HCT116 (cell line): ENCODE measurements around the gene RGS19. TPM values are rescaled to one million over a fixed set of nuclear protein-coding genes. Genes with fewer than 3 reads are reported as not detected.

Source experiments
- ATAC-seq: fragments of 200-7000 bp; cut with Tn5 transposase; 2 replicates; pipeline ENCODE4 v1.9.1; 2020; ENCODE audit warnings: mild to moderate bottlenecking, moderate library complexity
- BruUV-seq: library from RNA; stranded (reverse); fragments of 400-500 nt; replicated peaks from 2 replicates; lab custom pipeline; 2021; lab: Mats Ljungman, UMichigan
- CTCF ChIA-PET: fragments of 300-600 bp; sonication (Branson Sonifier 250); formaldehyde crosslinking; loops from one replicate; lab custom pipeline; 2021; ENCODE audit warnings: antibody characterized with exemption; lab: Charles Lee
- POLR2A ChIA-PET: fragments of 300-600, 350-600 bp; sonication (Branson Sonifier 250); formaldehyde crosslinking; loops from one replicate; lab custom pipeline; 2021; ENCODE audit warnings: antibody characterized with exemption; lab: Charles Lee
- RAD21 ChIA-PET, 2 experiments: fragments of 300-600 bp; sonication (Branson Sonifier 250); formaldehyde crosslinking; loops; one replicate each; lab custom pipeline; 2023; ENCODE audit warnings: low total read pairs in 2 of 2; ENCODE audit not compliant: uncharacterized antibody in 2 of 2, unreplicated experiment in 2 of 2, low non-redundant PET in 1 of 2; lab: Charles Lee
- DNase-seq: peaks from one replicate; pipeline ENCODE4 v3.0.0-alpha.2; 2010; ENCODE audit warnings: low read depth, low spot score
- H2AFZ ChIP-seq: fragments of 200-600 bp; shearing (Covaris generic), sonication (generic); 2 replicates; pipeline ENCODE4 v1.6.1; 2017; ENCODE audit warnings: low read depth, mixed run types, mixed read lengths, antibody characterized with exemption, low read length; ENCODE audit not compliant: poor library complexity, severe bottlenecking
- H3K27ac ChIP-seq: 2 replicates; pipeline ENCODE4 v1.5.1; 2012; ENCODE audit warnings: low read depth, low read length
- H3K27me3 ChIP-seq: fragments of 200-600 bp; sonication (generic); 2 replicates; pipeline ENCODE4 v1.6.1; 2016; ENCODE audit warnings: mixed run types, low read length, mixed read lengths; ENCODE audit not compliant: insufficient read depth
- H3K36me3 ChIP-seq, 2 experiments: fragments of 200-500 bp in 1 of 2; fragments of 200-600 bp in 1 of 2; sonication (Bioruptor generic) in 1 of 2; sonication (generic) in 1 of 2; 2 replicates each; pipeline versions ENCODE4 v1.5.1 to v1.6.1; 2014 to 2016; ENCODE audit warnings: low read length in 2 of 2, inconsistent platforms in 1 of 2, mixed read lengths in 1 of 2, mixed run types in 1 of 2; ENCODE audit not compliant: insufficient read depth in 2 of 2, control insufficient read depth in 1 of 2
- H3K4me1 ChIP-seq, 2 experiments: fragments of 200-600 bp in 1 of 2; sonication (generic) in 1 of 2; 2 replicates each; pipeline versions ENCODE4 v1.5.1 to v1.6.1; 2012 to 2017; ENCODE audit warnings: low read length in 2 of 2, inconsistent platforms in 1 of 2, mild to moderate bottlenecking in 1 of 2, mixed read lengths in 1 of 2, mixed run types in 1 of 2, moderate library complexity in 1 of 2; ENCODE audit not compliant: insufficient read depth in 2 of 2, control insufficient read depth in 1 of 2
- H3K4me2 ChIP-seq: fragments of 200-600 bp; sonication (generic); 2 replicates; pipeline ENCODE4 v1.6.1; 2017; ENCODE audit warnings: mixed run types, low read length, mixed read lengths
- H3K4me3 ChIP-seq, 2 experiments: fragments of 200-600 bp in 1 of 2; sonication (generic) in 1 of 2; replicated peaks in 1 of 2; 2 replicates each; pipeline ENCODE4 v1.5.1; 2011 to 2016; ENCODE audit warnings: low read length in 2 of 2, control low read depth in 1 of 2, low read depth in 1 of 2, mild to moderate bottlenecking in 1 of 2, mixed read lengths in 1 of 2, mixed run types in 1 of 2
- H3K79me2 ChIP-seq: fragments of 200-600 bp; sonication (generic); 2 replicates; pipeline ENCODE4 v1.6.1; 2017; ENCODE audit warnings: mild to moderate bottlenecking, mixed run types, low read length, moderate library complexity, mixed read lengths; ENCODE audit not compliant: insufficient read depth
- H3K9ac ChIP-seq: fragments of 200-600 bp; sonication (generic); 2 replicates; pipeline ENCODE4 v1.6.1; 2016; ENCODE audit warnings: low read length, mixed read lengths
- H3K9me2 ChIP-seq: fragments of 200-600 bp; sonication (generic), shearing (Covaris generic); 2 replicates; pipeline ENCODE4 v1.6.1; 2017; ENCODE audit warnings: mixed run types, mild to moderate bottlenecking, moderate library complexity; ENCODE audit not compliant: insufficient read depth
- H3K9me3 ChIP-seq, 2 experiments: fragments of 200-500 bp in 1 of 2; fragments of 200-600 bp in 1 of 2; sonication (Bioruptor generic) in 1 of 2; sonication (generic) in 1 of 2; 2 replicates each; pipeline ENCODE4 v1.6.1; 2014 to 2017; ENCODE audit warnings: low read length in 2 of 2, mixed read lengths in 2 of 2, inconsistent platforms in 1 of 2, low read depth in 1 of 2, mild to moderate bottlenecking in 1 of 2, mixed run types in 1 of 2, moderate library complexity in 1 of 2; ENCODE audit not compliant: control insufficient read depth in 1 of 2, insufficient read depth in 1 of 2
- H4K20me1 ChIP-seq: fragments of 200-600 bp; sonication (generic), shearing (Covaris generic); 2 replicates; pipeline ENCODE4 v1.6.1; 2017; ENCODE audit warnings: mixed run types, mild to moderate bottlenecking, moderate library complexity; ENCODE audit not compliant: insufficient read depth
- CEBPB ChIP-seq: IDR thresholded peaks from 2 replicates; pipeline ENCODE4 v1.6.1; 2012; ENCODE audit warnings: low read depth
- EGR1 ChIP-seq: IDR thresholded peaks from 2 replicates; pipeline ENCODE4 v1.6.1; 2012; ENCODE audit warnings: low read depth
- SRF ChIP-seq: IDR thresholded peaks from 2 replicates; pipeline ENCODE4 v1.6.1; 2012; ENCODE audit warnings: low read depth
- TCF7L2 ChIP-seq: IDR thresholded peaks from 2 replicates; pipeline ENCODE4 v1.7.0; 2011; ENCODE audit warnings: borderline replicate concordance, inconsistent platforms; ENCODE audit not compliant: insufficient read depth, insufficient read length; ENCODE audit errors: extremely low read depth
- intact Hi-C: fragments of 100-400 bp; cut with micrococcal nuclease; formaldehyde crosslinking; loops from 2 replicates; pipeline ENCODE4 v1.10.0; 2022
- total RNA-seq: library from RNA; stranded (reverse); gene quantifications from one replicate; pipeline ENCODE4 v1.2.1, GENCODE V29; 2021; ENCODE audit not compliant: unreplicated experiment
- TF ChIP-seq, protein P1 (sequence below), 3 experiments: fragments of 200-600 bp in 1 of 3; sonication (generic) in 1 of 3; IDR thresholded peaks in 2 of 3; conservative IDR thresholded peaks in 1 of 3; 2 replicates each; pipeline ENCODE4 v1.5.1; 2012 to 2017; ENCODE audit warnings: low read depth in 2 of 3, low read length in 2 of 3, antibody characterized with exemption in 1 of 3, borderline replicate concordance in 1 of 3, control low read depth in 1 of 3, mild to moderate bottlenecking in 1 of 3, mixed read lengths in 1 of 3, mixed run types in 1 of 3, moderate library complexity in 1 of 3; ENCODE audit not compliant: insufficient read depth in 1 of 3

The RGS19 gene
- total RNA-seq, 1 experiment from 2014 or later, result 21.4 TPM

DNA sequence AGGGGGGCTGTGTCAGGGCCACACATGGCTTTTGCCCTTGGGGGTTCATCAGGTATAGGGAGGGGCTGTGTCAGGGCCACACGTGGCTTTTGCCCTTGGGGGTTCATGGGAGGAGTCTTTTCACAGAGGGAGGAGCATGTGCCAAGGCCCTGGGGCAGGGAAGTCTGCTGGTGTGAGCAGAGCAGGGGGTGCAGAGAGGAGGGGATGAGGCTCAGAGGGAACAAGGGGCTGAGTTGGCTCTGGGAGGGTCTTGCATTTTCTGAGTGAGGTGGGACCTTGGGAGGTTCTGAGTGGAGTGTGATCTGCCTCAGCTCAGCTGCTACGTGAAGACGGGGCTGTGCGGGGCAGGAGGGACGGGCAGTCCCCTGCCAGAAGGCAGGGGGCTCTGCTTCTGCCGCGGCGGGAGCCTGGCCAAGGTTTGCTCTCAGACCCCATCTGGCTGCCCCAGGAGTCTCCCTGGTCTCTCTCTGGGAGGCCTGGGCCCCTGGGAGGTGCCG is 23.9 kb downstream of the RGS19 start (continued):
- TF ChIP-seq CEBPB (no peak), SRF (no peak), TCF7L2 (no peak)
- TF ChIP-seq, all 23 proteins: peak for 0

DNA sequence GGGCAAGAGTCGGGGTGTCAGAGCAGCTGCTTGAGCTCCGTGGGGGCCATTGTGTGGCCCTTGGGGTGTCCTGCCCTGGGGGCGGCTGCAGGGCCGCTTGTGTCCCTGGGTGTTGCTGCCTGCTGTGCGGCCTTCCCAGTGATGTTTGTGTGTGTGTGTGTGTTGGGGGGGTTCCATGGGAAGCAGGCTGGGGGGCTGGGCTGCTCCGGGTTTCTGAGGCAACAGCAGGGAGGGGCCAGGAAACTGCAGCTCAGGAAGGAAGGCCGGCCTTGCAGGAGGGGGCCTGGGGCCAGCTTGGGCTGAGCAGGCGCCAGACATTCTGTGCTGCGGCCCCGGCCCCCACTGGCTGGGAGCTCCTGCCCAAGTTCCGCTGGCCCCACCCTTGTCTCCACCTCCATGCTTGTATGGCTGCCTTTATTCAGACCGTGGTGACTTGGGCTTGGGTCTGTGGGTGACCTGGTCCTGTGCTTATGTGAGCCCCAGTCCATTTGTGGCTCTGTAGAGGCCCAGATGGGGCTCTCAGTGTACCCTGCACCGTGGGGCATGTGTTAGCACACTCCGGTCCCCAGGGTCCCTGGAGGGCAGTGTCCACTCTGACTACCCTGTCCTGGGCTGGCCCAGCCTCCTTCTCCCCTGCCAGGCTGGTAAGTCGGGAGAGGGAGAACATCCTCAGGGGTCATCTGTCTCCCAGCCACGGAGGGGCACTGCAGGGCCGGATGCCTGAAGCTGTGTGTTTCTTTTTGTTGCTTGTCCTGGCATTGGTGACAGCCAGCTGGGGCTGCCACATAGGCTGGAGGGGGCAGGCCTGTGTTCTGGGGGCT is 25.3 kb downstream of the RGS19 start:
- DNase-seq, result peak; percentile 29
- Histone ChIP-seq H3K27me3 (no peaks in the 10 kb centered on the region), H3K9me3 (no peaks in the 10 kb centered on the region), H3K79me2 (no peaks in the 10 kb centered on the region), H3K4me1 (peaks cover 16 to 43% of the 10 kb centered on the region in 2 experiments), H3K36me3 (no peaks in the 10 kb centered on the region), H3K9me2 (no peaks in the 10 kb centered on the region), H2AFZ (no peak overlapping the region), H3K4me3 (no peak overlapping the region), H3K4me2 (peak overlapping the region; percentile 45), H3K27ac (peak overlapping the region; percentile 23; the same call in 1 of the 2 replicates), H3K9ac (no peak overlapping the region), H4K20me1 (no peaks in the 10 kb centered on the region)
- intact Hi-C loops, result loop anchor here (10.0 kb wide), 1 partner anchor 349 kb away; the partner anchor contains the start of genes ARFRP1 and ZGPAT
- no TSS peak for BruUV-seq
- peak; percentile 41 for ATAC-seq
- TF ChIP-seq EGR1, result no peak
- TF ChIP-seq, protein P1, sequence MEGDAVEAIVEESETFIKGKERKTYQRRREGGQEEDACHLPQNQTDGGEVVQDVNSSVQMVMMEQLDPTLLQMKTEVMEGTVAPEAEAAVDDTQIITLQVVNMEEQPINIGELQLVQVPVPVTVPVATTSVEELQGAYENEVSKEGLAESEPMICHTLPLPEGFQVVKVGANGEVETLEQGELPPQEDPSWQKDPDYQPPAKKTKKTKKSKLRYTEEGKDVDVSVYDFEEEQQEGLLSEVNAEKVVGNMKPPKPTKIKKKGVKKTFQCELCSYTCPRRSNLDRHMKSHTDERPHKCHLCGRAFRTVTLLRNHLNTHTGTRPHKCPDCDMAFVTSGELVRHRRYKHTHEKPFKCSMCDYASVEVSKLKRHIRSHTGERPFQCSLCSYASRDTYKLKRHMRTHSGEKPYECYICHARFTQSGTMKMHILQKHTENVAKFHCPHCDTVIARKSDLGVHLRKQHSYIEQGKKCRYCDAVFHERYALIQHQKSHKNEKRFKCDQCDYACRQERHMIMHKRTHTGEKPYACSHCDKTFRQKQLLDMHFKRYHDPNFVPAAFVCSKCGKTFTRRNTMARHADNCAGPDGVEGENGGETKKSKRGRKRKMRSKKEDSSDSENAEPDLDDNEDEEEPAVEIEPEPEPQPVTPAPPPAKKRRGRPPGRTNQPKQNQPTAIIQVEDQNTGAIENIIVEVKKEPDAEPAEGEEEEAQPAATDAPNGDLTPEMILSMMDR (IDR thresholded peaks at IDR 0.05 in 2 of 3, conservative IDR thresholded peaks at IDR 0.05 in 1 of 3; ENCODE audit: borderline replicate concordance in 1 of 3, insufficient read depth in 1 of 3, low read depth in 2 of 3, low read length in 2 of 3), result peak in 2 of 3 experiments; percentile 49 to 52; a peak in 4 of 6 replicates
- ChIA-PET POLR2A (interaction anchor here (1.3 to 2.2 kb wide), 3 partner anchors 9 to 11 kb away, joined by 3 to 7 read pairs (median 3); partner anchors contain the start of gene TCEA2), RAD21 (interaction anchor here in 1 of 2 experiments (0.8 kb wide), 1 partner anchor 81 kb away, joined by 3 read pairs; no protein-coding TSS in a partner anchor), CTCF (interaction anchor here (1.0 to 2.9 kb wide), 7 partner anchors 9 to 79 kb away, joined by 3 to 35 read pairs (median 4); partner anchors contain the start of genes PRPF6 and TCEA2)
